SKM-1 treated with dmso at 0.1 percent for 144 hours (cell line): ENCODE results near the gene ZEB2.

Experiments used
- DNase-seq: peaks from one replicate; lab custom pipeline; 2025; ENCODE audit not compliant: unreplicated experiment; lab: John Stamatoyannopoulos, UW

The ZEB2 gene

DNA sequence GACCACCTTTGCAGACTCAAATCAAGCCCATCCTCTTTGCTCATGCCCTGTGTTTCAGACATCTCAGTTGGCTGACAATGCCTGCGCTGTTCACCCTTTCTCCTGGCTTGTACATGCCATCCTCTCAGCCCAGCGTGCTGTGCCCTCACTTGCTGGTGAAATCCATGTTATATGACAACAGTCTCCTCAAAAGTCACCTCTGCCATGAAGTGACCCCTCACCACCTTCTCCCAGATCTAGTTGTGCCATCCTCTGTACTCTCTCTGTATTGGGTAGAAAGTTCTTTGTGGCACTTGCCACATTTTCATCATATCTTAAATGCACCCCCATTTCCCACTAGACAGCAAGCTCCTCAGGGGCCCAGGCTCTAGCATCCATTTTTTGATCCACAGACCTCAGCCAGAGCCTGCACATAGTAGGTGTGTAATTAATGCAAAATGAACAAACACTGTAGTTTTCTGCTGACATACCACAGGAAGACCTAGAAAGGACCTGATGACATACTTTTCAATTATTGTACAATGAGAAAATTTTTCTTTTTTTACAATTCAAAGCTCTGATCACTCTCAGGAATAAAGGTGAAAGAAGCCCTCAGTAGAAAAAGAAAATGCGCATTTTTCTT lies 22.8 kb downstream of the ZEB2 start:
- DNase-seq, result no peak

DNA sequence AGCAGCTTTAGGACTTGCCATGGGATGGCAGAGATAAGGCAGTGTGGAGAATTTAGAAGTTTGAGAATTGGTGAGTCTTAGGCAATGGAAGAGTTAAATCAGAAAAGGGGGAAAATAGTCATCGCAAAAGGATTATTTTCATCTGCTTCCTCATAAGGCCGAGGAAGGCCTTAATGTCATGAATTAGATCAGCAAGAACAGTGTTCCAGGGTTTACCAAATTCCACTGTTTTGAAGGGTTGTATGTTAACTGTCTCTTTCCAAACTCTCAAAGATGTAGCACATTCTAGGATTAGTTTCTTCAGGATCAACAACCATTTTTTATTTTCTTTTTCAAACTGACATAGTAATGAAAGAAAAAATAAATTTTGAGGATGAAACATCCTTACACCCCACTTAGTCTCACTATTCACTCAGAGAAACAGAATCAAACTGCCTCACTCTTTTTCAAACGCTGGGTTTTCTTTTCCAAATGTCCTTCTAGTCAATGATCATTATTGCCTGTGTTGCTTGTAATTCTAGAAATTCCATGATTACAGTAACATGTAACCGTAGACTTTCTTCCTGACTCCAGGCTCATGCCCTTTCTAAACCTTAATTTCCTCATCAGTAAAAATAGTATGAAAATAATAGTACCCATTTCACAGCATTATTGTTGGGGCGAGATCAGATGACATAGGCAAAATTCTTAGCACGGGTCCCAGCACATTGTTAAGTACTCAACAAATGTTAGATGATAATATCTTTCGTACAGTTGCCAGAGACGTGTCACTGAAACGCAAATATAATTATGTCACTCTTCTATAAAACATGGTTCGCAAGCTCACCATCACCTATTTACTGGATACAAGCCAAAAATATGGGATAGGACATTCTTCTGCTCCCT lies 23.6 kb downstream of the ZEB2 start:
- DNase-seq, result no peak

DNA sequence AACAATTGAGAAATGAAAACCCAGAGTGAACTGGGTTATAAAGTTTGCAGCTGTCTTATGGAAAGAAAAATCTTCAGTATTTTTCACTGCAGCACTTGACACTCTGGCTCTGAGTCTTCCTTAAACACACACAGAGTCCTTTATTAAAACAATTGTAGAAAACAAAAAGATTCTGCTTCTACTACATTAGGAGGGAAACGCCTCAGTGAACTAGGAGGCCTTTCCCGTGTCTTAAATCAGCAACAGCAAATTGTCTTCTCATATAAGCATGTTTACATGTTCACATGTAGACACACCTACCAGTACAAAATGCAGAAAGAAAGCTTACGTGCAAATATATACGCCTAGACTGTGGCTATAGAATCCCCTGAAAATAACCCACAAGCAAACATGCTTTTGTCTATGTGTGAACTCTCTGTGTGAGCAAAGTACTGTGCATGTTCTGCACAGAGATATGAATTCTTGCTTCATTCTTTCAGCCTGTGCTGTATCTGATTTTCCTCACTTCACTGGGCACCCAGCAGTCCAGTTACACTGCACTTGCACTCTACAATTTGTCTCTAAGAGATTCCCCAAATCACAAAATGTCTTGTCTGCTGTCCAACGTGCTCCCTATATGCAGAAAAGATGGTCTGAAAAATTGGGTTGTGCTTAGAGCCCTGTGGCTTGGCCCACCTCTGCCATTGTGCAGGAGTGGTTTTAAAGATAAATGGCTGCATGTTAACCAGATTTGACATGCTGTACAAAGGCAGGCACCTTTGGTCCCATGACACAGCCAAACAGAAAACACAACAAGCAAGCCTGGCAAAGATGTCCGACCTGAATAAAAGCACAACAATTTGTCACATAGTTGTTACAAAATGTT lies 24.5 kb downstream of the ZEB2 start:
- DNase-seq, result no peak

DNA sequence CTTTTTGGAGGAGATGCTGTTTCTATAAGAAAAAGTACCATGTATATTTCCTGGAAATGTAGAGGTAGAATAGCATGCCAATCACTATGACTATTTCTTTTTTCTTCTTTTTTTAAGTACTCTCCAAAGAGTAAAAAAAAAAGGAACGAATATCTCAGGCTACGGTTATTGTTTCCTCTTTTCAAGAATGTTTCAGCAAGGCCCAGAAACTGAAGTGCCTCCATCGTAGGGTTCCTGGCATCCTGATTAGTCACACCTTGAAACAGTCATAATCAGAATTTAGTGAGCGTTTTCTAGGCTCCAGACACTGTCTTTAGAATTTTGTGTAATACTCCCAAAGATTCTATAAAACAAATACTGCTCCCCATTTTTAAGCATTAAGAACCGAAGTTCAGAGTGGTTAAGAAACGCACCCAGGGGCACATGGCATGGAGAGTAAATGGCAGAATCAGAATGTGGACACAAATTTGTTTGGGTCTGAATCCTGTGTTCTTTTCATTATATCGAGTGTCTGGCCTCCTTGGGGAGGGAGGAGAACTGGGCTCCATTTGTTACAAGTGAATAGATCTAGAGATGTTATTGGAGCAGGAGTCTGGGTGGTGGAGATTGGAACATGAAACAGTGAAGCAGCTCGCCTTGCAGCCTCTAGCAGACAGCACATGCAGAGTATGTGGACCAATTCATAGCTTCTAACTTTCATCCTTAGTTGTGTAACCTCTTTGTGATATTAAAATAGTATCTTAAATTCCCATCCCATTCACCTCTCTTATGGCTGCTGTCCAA lies 26.7 kb downstream of the ZEB2 start:
- peak; percentile 71 for DNase-seq

DNA sequence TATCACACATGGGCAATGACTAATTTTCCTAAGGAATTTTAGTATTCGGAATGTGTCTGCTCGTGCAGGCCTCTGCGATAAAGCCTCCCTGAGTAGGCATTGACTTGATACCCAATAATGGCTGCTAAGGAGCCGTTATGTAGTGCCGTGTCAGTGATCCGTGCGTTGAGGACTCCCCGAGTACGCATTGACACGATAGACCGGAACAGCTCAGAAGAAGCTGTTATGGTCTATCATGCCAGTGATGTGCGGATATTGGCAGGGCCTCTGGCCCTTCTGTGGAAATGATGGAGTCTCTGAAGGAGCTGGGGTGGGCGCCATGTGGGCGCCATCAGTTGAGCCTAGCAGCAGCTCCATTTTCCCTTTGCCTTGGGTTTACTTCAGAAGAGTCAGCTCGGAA lies 29.1 kb downstream of the ZEB2 start:
- no peak for DNase-seq

DNA sequence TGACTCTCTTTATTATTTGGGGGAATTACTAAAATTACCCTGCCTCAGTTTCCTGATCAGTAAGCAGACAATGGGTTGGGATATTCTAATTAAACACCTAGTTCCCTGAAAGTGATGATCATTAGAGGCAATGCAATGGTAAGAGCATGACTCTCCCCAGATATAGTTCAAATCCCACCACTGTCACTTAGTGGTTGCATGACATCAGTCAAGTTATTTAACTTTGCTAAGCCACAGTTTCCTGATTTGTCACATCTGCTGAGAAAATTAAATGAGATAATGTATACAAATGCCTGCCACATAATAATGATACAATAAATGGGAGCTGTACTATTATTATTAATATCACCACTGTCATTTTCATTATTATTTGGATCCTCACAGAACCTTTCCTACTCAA lies 29.9 kb downstream of the ZEB2 start:
- DNase-seq, result no peak

DNA sequence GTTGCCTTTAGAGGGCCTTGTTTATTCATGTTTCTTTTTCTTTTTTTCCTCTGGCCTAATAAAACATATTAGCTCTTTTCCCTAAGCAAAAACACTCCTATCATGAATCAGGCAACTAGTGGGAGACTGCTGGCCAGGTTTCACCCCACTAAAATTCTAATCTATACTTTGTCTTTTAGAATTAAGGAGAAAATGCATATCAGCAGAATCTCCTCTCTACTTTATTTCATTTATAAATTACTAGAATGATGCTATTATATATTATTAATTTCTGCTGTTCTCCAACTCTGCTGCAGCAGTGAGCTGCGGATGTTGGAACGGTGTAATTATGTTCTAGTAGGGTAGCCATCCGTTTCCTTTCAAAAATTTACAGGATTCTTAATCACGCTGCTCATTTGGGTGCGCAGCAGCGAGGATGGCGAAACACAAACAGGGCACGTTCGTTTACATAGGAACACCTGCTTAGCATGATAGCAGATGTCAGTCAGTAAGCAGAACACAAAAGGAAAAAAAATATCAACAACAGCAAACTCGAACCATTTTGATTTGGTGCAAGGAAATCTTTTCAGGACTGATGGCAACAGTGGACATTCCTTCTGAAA lies 30.5 kb downstream of the ZEB2 start:
- DNase-seq, result no peak

DNA sequence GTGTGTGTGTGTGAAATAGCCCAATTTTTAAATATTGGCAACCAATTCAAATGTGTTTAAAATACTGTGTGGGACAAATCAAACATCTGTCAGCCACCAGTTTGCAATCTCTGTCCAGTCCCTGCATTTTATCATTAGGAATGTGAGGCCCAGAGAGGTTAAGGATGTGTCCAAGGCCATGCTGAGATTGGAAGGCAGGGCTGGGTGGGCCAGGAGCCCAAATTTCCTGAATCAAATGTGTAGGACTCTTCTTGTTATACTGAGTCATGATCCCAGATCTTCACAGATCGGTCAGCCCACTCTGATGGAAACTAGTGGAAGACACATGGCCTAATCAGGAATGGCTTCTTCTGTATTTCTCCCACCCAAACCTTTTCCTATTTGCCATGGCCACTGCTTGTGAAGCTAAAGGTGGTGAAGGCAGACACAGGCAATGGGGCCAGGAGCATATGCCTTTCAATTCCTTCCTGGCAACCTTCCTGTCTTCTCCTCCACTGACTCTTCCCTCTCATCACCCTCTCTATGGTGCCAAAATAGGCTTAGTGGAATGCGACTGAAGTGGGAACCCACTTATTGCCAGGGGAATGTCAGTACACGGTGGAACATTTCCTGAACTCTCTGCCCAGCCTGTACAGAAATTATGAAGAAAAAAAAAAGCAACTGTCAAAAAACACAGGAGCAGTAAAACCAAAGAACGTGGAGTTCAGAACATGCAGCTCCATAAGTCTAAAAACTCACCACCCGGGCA lies 35.5 kb downstream of the ZEB2 start:
- DNase-seq, result no peak

DNA sequence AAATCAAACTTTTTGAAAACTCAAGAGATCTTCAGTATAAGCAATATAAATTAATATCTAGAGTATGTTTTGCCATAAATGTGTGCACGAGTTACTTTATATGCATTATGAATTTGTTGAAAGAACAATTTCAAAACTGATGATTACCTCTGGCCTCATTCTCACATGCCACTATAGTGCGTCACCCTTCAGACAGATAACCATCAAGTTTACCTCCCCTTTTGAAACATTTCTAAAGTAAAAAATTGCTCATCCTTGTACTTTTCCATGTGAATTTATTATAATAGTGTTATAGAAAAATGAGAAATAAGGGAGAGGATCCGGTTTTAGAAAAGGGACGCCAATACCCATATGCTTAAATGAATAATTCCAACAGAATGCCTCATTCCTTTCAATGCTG lies 38.3 kb downstream of the ZEB2 start:
- DNase-seq, result no peak

DNA sequence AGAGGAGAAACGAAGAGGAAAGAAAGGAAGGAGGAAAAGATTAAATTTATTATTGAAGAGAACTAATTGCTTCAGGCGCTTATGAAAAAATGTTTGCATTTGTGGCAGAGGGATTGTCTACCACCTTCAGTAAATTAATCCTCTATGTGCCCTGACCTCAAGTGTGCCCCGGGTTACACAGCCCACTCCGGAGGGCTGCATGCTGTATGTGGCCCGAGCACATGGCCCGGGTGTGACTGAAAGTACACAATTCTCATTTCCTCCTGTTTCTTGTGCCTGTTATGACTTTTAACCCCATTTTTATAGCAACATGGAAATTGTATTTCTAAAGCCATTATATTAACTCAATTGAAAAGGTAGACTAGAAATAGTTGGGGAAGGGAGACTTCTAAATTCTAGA lies 38.8 kb downstream of the ZEB2 start:
- no peak for DNase-seq

DNA sequence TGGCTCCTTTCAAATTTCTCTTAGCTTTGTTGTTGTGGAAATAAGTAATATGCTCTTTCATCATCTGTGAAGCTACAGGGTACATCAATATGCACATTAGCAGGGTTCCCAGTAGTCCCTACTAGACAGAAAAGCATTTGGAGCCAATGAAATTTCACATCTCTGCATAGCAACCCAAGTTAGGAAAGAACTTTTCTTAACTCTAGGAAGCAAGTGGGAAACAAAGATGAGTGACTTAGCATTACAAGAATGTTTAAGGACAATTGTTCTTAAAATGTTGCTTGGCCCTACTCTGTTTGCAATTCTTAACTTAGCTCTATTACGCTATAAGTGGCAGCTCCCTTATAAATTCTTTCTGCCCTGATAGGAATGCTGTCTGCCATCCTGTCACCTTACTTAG lies 39.6 kb downstream of the ZEB2 start:
- DNase-seq, result no peak

DNA sequence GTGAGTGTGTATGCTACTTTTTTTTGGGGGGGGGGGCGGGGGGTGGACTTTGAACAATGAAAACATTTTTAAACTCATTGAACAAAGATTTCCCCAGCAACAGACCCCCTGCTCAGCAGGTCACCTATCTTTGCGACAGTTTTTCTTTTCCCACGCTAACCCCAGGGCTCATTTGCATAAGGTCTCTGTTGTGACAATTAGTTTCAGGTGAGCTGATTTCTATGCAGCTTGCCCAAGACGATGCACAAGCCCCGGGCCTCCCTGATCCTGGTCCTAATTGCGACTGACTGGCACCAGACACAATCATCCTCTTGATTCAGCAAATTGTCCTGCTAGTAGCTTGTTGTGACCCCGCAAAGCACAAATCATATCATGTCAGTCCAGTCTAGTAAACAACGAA lies 40.3 kb downstream of the ZEB2 start:
- DNase-seq, result no peak

DNA sequence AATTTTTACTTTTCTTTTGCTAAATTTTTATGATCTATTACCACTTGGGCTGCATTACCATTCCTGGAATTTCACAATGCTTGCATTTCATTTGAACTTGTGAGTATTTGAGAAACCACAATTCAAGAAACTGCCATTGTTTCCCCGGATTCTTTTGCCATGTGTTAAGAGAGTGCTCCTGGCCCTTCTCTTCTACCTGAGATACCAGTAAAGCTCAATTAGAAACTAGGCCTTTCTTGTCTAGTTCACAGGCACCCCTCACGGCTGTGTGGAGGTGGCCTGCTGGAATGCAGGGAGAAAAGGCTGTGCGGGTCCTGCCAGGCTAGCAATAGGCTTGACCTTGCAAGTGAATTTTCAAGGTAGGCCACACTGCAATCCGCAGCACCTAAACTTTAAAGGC lies 40.8 kb downstream of the ZEB2 start:
- no peak for DNase-seq

DNA sequence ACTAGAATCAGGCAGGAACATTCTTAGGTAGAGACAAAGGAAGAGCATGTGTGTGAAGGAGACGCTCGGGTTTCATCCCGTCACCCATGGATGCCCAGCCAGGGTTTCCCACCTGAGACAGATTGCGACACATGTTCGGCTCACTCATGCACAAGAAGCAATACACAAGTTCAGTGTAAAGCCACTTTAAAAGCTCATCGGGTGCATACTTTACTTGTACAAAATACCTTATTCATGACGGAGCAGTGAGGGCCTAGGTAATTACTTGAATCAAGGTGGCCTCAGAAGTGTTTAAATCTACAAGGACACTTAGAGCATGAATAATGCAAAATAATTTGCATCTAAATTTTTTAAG lies 42.0 kb downstream of the ZEB2 start:
- DNase-seq, result no peak

DNA sequence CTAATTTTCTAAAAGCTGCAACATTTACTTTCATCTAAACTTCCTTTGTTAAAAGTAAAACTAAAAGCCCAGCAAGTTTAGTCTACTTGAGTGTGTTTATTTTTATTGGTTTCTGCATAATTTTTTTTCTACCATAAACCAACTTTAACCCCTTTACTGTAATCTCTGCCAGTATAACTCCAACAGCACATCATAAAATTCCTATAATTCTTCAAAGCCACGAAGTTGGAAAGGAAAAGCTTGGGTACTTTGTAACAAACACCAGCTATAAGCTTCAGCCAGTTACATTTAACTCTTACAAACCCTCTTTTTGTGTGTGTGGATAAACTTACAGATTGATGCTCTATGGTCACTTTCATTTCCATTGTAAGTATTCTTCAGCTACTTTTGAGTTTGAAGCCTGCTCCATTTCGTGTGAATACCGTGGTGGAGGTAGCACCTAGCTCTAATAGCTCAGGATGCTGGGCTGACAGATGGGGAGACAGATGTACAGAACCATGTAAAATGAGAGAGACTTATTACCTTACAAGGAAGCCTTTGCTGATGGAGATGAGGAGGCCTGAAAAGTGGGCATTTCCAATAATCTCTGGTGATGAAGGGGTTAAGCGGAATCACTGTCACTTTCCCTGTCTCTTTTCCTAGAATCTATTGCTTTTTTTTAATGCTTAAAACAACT lies 42.5 kb downstream of the ZEB2 start:
- DNase-seq, result no peak

DNA sequence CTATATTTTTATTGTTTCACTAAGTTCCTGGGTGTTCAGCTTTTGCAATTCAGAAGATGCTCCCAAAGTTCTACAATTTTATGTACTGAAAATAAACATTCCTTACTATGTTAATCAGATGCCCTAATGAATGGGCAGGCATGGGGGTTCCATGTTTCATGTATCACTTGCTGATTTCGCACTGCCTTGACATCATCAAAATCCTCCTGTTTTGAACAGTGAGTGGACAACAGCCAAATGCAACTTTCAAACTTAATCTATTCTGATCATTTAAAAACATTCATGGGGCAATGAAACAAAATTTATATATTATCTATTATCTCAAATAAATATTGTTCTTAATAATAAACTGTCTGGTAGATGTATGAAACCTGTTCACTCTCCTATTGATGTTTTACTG lies 43.2 kb downstream of the ZEB2 start:
- DNase-seq, result no peak

DNA sequence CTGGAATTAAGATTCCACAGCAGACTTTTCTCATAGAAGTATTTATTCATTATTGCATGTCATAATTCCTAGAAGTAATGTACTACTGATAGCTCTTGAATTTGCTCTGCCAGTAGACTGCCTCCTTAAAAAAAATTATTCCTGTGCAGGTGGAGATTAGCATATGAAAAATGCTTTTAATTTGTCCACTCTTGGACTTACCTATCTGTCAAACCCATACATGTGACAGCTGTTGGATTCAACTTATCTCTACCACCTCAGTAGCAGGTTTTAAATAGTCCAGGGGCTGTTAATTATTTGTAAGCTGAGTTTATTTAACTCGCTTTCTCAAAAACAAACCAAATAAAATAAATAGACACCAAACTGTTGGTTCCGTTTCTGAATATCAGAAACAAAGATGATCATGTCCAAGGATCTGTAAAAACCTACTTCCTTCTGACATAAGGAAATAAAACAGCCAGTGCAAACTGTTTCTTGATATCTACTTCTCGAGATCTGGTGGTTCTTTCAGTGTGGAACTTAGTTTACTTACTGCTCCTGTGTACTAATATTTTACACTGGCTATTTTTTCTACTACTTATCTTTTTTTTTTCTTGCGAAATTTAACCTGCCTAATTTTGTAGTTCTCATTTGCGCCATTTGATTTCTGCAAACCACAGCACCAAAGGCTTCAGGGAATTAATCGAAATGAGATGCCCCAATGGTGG lies 44.2 kb downstream of the ZEB2 start:
- no peak for DNase-seq

DNA sequence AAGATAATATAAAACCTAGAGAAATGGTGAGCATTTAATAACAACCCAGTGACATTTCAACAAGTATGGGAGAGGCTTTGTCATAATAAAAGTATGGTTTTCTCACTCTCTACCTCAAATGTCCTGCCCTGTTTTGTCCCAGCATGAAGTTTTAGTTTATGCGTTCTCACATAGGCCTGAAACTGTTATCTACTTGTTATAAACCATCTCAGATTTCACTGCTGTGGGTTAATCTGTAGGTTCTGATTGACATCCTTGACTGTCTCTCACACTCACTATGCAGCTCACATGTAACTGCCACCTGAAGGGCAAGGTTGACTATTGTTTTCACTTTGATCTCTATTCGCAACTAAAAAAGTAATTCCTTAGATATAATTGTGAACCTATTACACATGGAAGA lies 44.9 kb downstream of the ZEB2 start:
- DNase-seq, result no peak

DNA sequence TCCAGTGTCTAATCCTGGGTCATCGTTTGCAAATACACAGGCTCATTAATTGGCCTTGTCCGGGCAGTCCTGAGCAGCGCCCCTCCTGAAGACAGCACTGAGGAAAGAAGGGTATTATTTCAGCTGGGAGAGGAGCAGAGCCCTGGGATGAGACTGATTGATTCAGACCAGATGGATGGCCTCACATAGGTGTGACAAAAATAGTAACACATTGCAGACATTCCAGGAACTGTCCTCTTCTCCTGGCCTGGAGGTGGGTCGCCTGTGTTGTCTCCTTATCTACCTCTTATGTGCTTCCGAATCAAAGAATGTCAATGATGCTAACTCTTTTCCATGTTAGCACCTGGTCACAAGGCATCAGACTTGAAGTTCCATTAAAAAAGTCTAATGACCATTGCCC lies 45.9 kb downstream of the ZEB2 start:
- DNase-seq, result no peak
